Measurements from ENCODE around the gene RPLP1. TPM values are rescaled to one million over a fixed set of nuclear protein-coding genes. Genes with fewer than 3 reads are reported as not detected.

The RPLP1 gene
- total and polyA plus RNA-seq, 2 of the 8 experiments (the other 6 are each of a cell fraction or from before 2014, with no cell fraction given): 2,089 to 4,387 TPM

DNA sequence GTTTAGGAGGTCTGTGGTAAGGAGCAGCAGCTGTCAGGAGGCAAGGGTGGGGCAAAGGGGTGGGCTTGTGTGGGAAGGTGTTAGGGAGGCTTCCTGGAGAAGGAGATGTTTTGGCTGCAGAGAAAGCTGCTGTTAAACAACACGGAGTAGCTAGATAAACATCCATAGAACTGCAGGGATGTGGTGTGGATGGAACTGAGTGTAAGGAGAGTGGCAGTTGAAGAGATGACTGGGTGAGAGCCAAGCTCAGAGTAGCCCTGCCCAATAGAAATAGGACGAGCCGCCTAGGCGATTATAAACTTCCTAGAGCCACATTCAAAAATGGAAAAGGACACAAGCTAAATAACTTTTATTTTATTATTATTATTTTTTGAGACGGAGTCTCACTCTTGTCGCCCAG lies 19.9 kb downstream of the RPLP1 start:
- Histone ChIP-seq H3K4me1 (replicated peaks in 1 of 4; ENCODE audit: control insufficient read depth in 3 of 4, insufficient read depth in 4 of 4, low read length in 3 of 4) (no peaks in the 10 kb centered on the region), H2BK12ac (ENCODE audit: low read depth, low read length) (no peak overlapping the region), H3K4me2 (ENCODE audit: insufficient read depth in 1 of 2, low read depth in 2 of 2, low read length in 2 of 2) (no peak overlapping the region), H3K79me1 (ENCODE audit: low read depth, low read length) (no peaks in the 10 kb centered on the region), H2BK5ac (ENCODE audit: low read depth, low read length) (no peak overlapping the region), H4K20me1 (replicated peaks in 1 of 2; ENCODE audit: control insufficient read depth in 1 of 2, insufficient read depth in 2 of 2, low read length in 2 of 2) (no peaks in the 10 kb centered on the region), H2AFZ (ENCODE audit: low read length) (no peak overlapping the region), H3K56ac (replicated peaks; ENCODE audit: insufficient read length, low read depth, low read length) (no peak overlapping the region), H4K91ac (replicated peaks; ENCODE audit: insufficient read length, low read length) (no peak overlapping the region), H3K36me3 (ENCODE audit: control insufficient read depth in 2 of 4, insufficient read depth in 4 of 4, low read length in 3 of 4) (no peaks in the 10 kb centered on the region), H2BK15ac (ENCODE audit: low read length) (no peak overlapping the region), H3K14ac (ENCODE audit: insufficient read length) (no peak overlapping the region), H3K9me3 (ENCODE audit: insufficient read depth in 2 of 2, low read depth in 1 of 2, low read length in 1 of 2) (no peaks in the 10 kb centered on the region), H4K8ac (ENCODE audit: extremely low read depth, insufficient read depth, low read length) (no peak overlapping the region), H3K27me3 (replicated peaks in 1 of 4; ENCODE audit: control insufficient read depth in 3 of 4, extremely low read depth in 1 of 4, insufficient read depth in 3 of 4, low read length in 3 of 4) (no peaks in the 10 kb centered on the region), H3K23me2 (ENCODE audit: low read depth, low read length) (no peaks in the 10 kb centered on the region), H3K27ac (ENCODE audit: low read depth, low read length) (no peak overlapping the region), H2AK5ac (ENCODE audit: low read depth, low read length) (no peak overlapping the region), H2BK20ac (ENCODE audit: low read length) (no peak overlapping the region), H3K23ac (ENCODE audit: insufficient read length) (no peak overlapping the region), H3K4ac (replicated peaks; ENCODE audit: insufficient read length, low read depth, low read length) (no peak overlapping the region), H3K9ac (replicated peaks in 1 of 4; ENCODE audit: extremely low read depth in 1 of 4, low read depth in 3 of 4, low read length in 3 of 4) (no peak overlapping the region), H3K4me3 (ENCODE audit: extremely low read depth in 1 of 4, insufficient read depth in 2 of 4, low read depth in 3 of 4, low read length in 4 of 4) (no peak overlapping the region), H2BK120ac (replicated peaks; ENCODE audit: low read depth, low read length) (no peak overlapping the region), H3K18ac (ENCODE audit: extremely low read depth, low read length) (no peak overlapping the region), H4K5ac (ENCODE audit: insufficient read length, low read depth, low read length) (no peak overlapping the region), H3K79me2 (ENCODE audit: control insufficient read depth in 1 of 2, insufficient read depth in 2 of 2, low read length in 2 of 2) (no peaks in the 10 kb centered on the region)
- ChIA-PET CTCF (ENCODE audit: partially characterized antibody) (interaction anchor here (0.5 to 7.0 kb wide), 4 partner anchors 7 to 482 kb away, joined by 3 to 70 read pairs (median 3); no protein-coding TSS in a partner anchor), POLR2A (ENCODE audit: partially characterized antibody) (interaction anchor here (13.9 kb wide), 1 partner anchor 19 kb away, joined by 207 read pairs; the partner anchor contains the start of gene RPLP1)
- WGBS, 2 experiments (ENCODE audit: extremely low coverage in 1 of 2, insufficient coverage in 1 of 2, insufficient read length in 1 of 2, insufficient replicate concordance in 2 of 2, low coverage in 1 of 2, low lambda C conversion rate in 2 of 2, missing lambda C conversion rate in 1 of 2): 84% methylated on average over 6 of the region's 6 CpGs; no CpG with 5 or more reads in 1 of the 2 experiments
- FAIRE-seq: no peak
- no peak for DNase-seq (ENCODE audit: low read depth in 1 of 2, low spot score in 2 of 2)
- TF ChIP-seq TCF12 (IDR thresholded peaks at IDR 0.05; ENCODE audit: low read depth, low read length): no peak
- no peak for TF ChIP-seq SP1 (IDR thresholded peaks at IDR 0.05; ENCODE audit: low read depth, low read length)
- TF ChIP-seq JUN (IDR thresholded peaks at IDR 0.05; ENCODE audit: low read depth, low read length): no peak
- no peak for TF ChIP-seq NRF1 (IDR thresholded peaks at IDR 0.05; ENCODE audit: low read depth, low read length)
- TF ChIP-seq, protein P1, sequence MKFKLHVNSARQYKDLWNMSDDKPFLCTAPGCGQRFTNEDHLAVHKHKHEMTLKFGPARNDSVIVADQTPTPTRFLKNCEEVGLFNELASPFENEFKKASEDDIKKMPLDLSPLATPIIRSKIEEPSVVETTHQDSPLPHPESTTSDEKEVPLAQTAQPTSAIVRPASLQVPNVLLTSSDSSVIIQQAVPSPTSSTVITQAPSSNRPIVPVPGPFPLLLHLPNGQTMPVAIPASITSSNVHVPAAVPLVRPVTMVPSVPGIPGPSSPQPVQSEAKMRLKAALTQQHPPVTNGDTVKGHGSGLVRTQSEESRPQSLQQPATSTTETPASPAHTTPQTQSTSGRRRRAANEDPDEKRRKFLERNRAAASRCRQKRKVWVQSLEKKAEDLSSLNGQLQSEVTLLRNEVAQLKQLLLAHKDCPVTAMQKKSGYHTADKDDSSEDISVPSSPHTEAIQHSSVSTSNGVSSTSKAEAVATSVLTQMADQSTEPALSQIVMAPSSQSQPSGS (IDR thresholded peaks at IDR 0.05; ENCODE audit: low read length): no peak
- no peak for TF ChIP-seq SRF (IDR thresholded peaks at IDR 0.05; ENCODE audit: low read depth, low read length)
- no peak for TF ChIP-seq YY1 (IDR thresholded peaks at IDR 0.05; ENCODE audit: low read depth, low read length)
- TF ChIP-seq CTBP2 (IDR thresholded peaks at IDR 0.05; ENCODE audit: borderline replicate concordance, insufficient read depth, insufficient read length, low read length): no peak
- TF ChIP-seq HDAC2 (IDR thresholded peaks at IDR 0.05; ENCODE audit: borderline replicate concordance in 1 of 2, low read depth in 2 of 2, low read length in 2 of 2): no peak
- TF ChIP-seq, protein P2, sequence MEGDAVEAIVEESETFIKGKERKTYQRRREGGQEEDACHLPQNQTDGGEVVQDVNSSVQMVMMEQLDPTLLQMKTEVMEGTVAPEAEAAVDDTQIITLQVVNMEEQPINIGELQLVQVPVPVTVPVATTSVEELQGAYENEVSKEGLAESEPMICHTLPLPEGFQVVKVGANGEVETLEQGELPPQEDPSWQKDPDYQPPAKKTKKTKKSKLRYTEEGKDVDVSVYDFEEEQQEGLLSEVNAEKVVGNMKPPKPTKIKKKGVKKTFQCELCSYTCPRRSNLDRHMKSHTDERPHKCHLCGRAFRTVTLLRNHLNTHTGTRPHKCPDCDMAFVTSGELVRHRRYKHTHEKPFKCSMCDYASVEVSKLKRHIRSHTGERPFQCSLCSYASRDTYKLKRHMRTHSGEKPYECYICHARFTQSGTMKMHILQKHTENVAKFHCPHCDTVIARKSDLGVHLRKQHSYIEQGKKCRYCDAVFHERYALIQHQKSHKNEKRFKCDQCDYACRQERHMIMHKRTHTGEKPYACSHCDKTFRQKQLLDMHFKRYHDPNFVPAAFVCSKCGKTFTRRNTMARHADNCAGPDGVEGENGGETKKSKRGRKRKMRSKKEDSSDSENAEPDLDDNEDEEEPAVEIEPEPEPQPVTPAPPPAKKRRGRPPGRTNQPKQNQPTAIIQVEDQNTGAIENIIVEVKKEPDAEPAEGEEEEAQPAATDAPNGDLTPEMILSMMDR (IDR thresholded peaks at IDR 0.05; ENCODE audit: control extremely low read depth in 1 of 3, insufficient read depth in 1 of 3, low read depth in 1 of 3, low read length in 3 of 3): no peak

Measured in H1 (cell line).